Sigmoid colon (tissue), 3 donors: ENCODE results near the gene NPAS2.

Experiments
- CTCF ChIP-seq, 4 experiments: fragments of 450-650 bp in 3 of 4; fragments of 200-600 bp in 1 of 4; IDR thresholded peaks; one replicate each; pipeline ENCODE4 v1.5.1; 2016 to 2019; ENCODE audit warnings: antibody characterized with exemption in 4 of 4, mild to moderate bottlenecking in 3 of 4, moderate library complexity in 2 of 4
- POLR2A ChIP-seq, 2 donors: fragments of 450-650 bp; IDR thresholded peaks; one replicate each; pipeline ENCODE4 v1.6.1; 2016; ENCODE audit warnings: antibody characterized with exemption in 2 of 2, mild to moderate bottlenecking in 2 of 2, moderate library complexity in 2 of 2

DNA sequence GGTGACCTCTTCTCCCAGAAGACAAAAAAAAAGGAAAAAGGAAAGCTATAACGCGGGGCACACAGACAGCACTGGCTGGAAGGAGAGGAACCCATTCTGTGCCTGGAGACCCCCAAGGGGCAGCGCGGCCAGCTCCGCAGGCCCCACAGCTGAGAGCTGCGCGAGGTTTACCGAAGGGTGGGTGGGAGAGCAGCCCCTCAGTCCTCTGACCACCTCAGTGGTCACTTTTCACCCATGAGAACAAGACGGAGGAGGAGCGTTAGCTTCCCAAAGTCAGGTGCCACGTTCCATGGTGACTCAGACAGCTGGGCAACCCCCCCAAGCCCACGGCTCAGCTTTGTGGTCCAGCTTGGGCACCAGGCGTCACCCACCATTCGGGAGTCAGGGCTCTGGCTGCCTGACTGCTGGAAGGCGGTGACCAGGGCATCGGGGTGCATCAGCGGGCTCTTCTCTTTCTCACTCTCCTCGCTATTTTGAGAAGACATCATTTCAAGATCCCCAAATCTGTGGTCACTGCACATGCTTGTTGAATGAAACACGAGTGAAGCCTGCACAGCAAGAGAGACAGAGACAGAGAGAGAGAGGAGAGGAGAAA, 217.3 kb downstream of the NPAS2 start:
- TF ChIP-seq CTCF (IDR thresholded peaks at IDR 0.05): no peak
- no peak for TF ChIP-seq POLR2A (IDR thresholded peaks at IDR 0.05)
